NOMO-1 (cell line): ENCODE results near the gene CFAP97D2.
"Not testable (repeated sequence)": the region's sequence is repeated elsewhere in the genome, so short reads cannot be mapped to it uniquely, and the experiment has no call there.

Source experiments
- DNase-seq, 2 experiments: peaks; one replicate each; lab custom pipeline; 2025; ENCODE audit not compliant: unreplicated experiment in 2 of 2; lab: John Stamatoyannopoulos, UW

CFAP97D2 gene

GRCh38 chr13:114142640-114143490, 36.2 kb upstream of the CFAP97D2 start:
- peak; percentile 32 to 44 for DNase-seq

GRCh38 chr13:114143806-114144605, 35.1 kb upstream of the CFAP97D2 start:
- no peak for DNase-seq

- no peak for DNase-seq
These were observed 34.3 kb upstream of the CFAP97D2 start for GRCh38 chr13:114144606-114145244.

GRCh38 chr13:114145256-114145655, 33.8 kb upstream of the CFAP97D2 start:
- no peak for DNase-seq

- DNase-seq, result no peak
These were observed 33.3 kb upstream of the CFAP97D2 start for GRCh38 chr13:114145722-114146121.

GRCh38 chr13:114146173-114146572, 32.9 kb upstream of the CFAP97D2 start:
- no peak for DNase-seq

GRCh38 chr13:114146629-114147028, 32.4 kb upstream of the CFAP97D2 start:
- no peak for DNase-seq

- DNase-seq, result no peak
These were observed 31.1 kb upstream of the CFAP97D2 start for GRCh38 chr13:114147803-114148520.

- DNase-seq, result no peak
These were observed 30.6 kb upstream of the CFAP97D2 start for GRCh38 chr13:114148521-114148855.

GRCh38 chr13:114148886-114149285, 30.2 kb upstream of the CFAP97D2 start:
- DNase-seq, result not testable (repeated sequence)

- DNase-seq, result no peak
These were observed 29.0 kb upstream of the CFAP97D2 start for GRCh38 chr13:114149774-114150740.

GRCh38 chr13:114151031-114151430, 28.0 kb upstream of the CFAP97D2 start:
- DNase-seq, result peak in 1 of 2 experiments; percentile 17

GRCh38 chr13:114151565-114152284, 27.3 kb upstream of the CFAP97D2 start:
- peak; percentile 48 to 64 for DNase-seq

GRCh38 chr13:114152285-114152645, 26.8 kb upstream of the CFAP97D2 start:
- no peak for DNase-seq

GRCh38 chr13:114152831-114153371, 26.2 kb upstream of the CFAP97D2 start:
- DNase-seq, result peak; percentile 75 to 76

- DNase-seq, result no peak
These were observed 25.5 kb upstream of the CFAP97D2 start for GRCh38 chr13:114153485-114154080.

GRCh38 chr13:114154476-114154875, 24.6 kb upstream of the CFAP97D2 start:
- no peak for DNase-seq

- DNase-seq, result no peak
These were observed 23.7 kb upstream of the CFAP97D2 start for GRCh38 chr13:114155320-114155719.
